GM18517 (cell line): ENCODE measurements around the gene ADAMTS18.
"Not testable (repeated sequence)": the region's sequence is repeated elsewhere in the genome, so short reads cannot be mapped to it uniquely, and the experiment has no call there.

ENCODE experiments used
- ATAC-seq: cut with Tn5 transposase; IDR thresholded peaks from one replicate; pipeline ENCODE4 v1.9.1; 2021; ENCODE audit warnings: mild to moderate bottlenecking, moderate library complexity; ENCODE audit not compliant: unreplicated experiment

Gene ADAMTS18

DNA sequence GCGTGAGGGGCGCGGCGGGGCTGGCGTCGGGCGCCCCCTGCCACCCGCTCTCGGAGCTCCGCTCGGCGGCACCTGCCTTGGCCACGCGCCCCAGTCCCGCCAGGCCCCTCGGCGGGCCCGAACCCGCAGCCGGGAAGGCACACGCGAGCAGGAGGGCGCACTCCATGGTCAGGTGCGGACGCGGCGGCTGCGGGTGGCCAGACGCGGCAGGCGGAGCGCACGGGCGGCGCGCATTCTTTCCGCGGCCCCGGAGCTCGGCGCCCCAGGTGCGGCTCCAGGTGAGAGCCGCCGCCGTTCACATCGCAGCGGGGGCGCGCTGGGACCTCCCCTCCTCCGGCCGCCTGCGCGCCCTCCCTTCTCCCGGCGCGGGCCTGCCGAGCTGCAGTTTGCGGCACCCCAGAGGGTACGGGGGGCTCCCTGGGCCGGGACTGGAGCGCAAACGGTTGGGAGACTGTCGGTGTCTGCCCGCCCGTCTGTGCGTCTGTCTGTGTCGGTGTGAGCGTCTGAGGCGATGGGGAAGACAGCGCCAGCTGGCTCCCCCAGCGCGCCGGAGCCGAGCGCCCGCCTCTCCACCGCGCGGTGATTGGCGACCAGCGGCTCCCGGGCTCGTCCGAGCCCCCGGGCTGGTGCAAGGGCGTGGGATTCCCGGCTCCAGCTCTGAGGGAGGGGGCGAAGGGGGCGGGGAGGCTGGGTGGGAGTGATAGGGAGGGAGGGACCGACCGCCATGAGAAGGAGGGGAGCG, at the start of gene ADAMTS18:
Gene ADAMTS18 (minus strand): TSS at position 505 of the 742 bp plus-strand sequence. CDS start 339 bp downstream, at position 166.
- no peak for ATAC-seq

DNA sequence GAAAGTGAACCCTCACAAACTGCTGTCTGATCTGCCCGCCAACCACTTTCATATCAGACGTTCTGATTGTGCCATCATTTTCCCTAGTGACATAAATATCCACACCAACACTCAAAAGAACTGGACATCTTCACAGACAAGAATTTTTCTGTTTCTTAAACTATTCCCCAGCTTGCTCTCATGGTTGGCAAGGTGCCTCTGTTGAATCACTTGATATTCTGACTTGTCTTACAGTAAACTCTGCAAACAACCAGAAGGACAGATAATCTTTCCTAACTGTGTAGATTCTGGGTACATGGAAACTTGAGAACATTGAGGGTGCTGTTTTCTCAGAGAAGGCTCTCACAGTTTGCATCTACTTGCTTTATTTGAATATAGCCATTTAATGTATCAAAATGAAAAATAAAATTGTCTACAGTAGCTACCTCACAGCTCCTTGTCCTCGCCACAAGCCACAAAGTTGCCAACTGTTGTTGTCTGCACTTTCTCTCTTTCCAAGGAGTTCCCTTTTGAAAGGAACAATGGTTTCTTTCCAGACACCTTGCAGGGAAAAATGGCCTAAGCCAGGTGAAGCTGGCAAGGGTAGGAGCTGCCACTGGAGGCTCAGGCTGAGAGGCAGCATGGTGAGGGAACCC, 46.0 kb upstream of the ADAMTS18 start:
- ATAC-seq = no peak

GRCh38 chr16:77472262-77472661, 37.4 kb upstream of the ADAMTS18 start:
- ATAC-seq = no peak

GRCh38 chr16:77470851-77471250, 36.0 kb upstream of the ADAMTS18 start:
- no peak for ATAC-seq

DNA sequence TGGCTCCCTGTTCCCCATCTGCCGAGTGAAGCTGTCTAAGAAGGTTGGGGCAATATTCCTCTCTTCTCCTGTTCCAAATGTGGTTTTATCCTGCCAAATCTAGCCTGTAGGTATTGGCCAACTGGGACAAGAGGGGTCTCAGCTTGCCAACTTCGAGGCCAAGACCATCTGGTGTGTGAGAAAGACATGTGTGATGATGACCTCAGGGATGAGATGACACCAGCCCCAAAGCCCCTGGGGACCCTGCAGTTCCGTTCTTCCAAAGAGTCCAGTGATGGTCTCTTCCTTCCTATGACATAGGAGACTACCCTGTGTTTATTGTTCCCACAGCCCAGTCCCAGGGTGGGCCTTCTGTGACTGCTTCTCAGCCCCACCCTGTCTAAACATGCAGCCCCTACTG, 34.8 kb upstream of the ADAMTS18 start:
- ATAC-seq = no peak

DNA sequence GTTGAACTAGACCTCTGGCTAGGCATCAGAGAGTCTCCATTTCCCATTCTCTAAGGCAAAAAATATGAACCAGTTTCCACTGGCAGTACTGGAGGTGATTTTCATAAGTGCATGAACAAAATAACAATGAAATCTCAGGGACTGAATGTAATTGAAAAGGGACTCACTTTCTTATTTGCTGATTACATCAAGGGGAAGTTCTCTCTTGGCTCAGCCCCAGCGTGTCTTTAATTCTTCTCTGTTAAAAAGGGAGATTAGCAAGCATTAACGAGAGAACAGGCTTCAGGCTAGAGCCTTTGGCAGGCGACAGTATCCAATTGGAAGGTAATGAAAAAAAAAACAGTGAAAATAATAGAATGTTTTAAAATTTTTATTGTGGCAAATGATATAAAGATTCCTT, 34.0 kb upstream of the ADAMTS18 start:
- no peak for ATAC-seq

DNA sequence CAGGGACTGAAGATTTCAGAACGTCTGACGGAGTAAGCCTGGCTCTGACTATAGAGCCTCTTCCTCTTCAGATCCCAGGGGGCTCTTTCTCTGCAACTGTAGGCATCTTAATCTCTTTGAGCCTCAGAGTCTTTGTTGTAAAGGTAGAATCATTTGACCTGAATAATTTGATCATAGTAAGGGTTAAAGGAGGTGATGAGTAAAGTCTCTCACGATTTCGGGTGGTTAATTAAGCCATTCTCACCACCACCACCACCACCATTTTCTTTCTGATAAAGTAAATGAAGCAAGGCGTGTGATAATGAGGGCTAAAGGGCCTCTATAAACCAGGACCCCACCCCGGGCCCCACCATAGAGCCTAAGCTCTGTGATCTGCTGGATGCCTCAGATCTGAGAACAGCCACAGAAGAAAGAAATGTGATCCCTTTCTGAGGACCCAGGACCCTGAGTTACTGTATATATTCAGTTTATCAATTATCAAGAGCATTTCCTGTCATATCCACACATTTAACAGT, 33.0 kb upstream of the ADAMTS18 start:
- no peak for ATAC-seq

- ATAC-seq = not testable (repeated sequence)
Measured at GRCh38 chr16:77463659-77464058, 28.8 kb upstream of the ADAMTS18 start.

- ATAC-seq = no peak
Measured at GRCh38 chr16:77462894-77463293, 28.1 kb upstream of the ADAMTS18 start.

DNA sequence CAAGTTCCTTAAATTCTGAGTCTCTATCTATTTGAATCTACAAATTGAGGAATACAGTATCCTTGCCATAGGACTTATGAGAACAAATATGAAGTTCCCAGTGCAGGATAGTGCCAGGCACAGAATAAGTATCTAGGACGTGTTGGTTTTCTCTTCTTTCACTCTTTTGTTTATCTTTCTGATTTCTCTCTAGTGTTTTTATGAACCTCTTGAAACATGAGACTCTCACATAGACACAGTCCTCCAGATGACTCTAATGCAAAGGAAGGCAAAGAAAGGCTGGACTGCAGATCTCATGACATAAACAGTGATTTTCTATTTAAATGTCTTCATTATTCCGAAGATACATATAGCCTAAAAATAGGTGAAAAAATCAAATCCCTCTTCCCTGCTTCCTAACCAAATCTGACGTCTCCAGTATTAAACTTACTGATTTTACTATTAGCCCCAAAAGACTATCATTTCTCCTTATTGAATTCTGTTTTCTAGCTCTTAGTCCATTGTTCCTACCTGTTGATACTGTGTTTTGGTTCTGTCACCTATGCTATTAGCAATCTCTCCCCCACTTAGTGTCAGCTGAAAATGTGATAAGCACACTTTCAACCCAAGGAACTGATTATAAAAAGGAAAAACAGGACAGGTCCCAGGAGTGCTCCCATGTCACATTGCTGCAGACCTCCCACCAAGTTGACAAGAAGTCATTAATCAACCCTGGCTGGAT, 24.9 kb upstream of the ADAMTS18 start:
- ATAC-seq = no peak

- no peak for ATAC-seq
Measured at GRCh38 chr16:77457046-77457445, 22.2 kb upstream of the ADAMTS18 start.

GRCh38 chr16:77452243-77452642, 17.4 kb upstream of the ADAMTS18 start:
- no peak for ATAC-seq

DNA sequence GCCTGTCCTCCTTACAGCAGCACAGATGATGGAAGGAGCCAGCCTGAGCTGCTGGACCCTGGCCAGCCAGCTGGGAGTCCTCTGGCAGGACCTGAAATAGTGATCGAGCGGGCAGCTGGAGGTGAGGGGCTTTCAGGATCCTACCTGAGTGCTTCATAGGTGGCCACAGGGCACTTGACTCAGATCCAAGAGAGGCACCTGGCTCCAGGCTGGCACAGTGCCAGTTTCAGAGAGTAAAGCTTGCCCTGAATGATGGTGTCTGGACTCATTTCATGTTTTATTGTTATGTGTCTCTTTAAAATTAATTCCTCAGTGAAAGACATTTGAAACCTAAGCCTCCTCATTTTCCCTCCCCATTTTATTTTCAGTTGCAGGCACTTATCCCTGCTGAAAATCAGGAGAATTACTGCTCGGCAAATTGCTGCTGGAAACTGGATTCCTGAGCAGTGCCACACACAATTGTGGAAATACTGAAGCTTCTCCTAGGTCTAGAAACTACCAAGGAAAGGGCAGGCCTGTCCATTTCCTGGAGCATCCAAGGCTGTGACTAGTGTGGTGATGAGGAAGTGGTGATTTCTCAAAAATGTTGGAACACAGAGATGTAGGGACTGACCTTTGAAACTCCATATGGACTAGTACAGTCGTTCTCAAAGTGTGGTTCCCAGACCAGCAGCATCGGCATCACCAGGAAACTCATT, 16.1 kb upstream of the ADAMTS18 start:
- ATAC-seq = no peak

DNA sequence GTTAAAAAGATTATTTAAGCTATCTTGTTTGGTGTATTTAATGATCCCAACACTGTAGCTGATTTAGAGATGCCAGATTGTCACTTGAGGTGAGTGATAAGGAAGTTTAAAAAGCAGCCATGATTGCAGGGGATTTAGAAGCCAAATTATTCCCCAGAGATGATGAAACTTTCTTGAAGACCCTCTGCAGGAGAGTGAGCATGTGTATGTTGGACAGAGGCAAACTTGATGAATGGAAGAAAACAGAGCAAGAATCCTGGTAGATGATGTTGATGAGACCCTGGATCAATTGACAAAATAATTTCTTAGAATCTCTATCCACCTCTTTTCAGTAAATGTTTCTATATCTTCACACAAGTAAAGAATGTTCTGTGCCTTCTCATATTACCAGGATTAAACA, 14.4 kb upstream of the ADAMTS18 start:
- ATAC-seq = no peak

DNA sequence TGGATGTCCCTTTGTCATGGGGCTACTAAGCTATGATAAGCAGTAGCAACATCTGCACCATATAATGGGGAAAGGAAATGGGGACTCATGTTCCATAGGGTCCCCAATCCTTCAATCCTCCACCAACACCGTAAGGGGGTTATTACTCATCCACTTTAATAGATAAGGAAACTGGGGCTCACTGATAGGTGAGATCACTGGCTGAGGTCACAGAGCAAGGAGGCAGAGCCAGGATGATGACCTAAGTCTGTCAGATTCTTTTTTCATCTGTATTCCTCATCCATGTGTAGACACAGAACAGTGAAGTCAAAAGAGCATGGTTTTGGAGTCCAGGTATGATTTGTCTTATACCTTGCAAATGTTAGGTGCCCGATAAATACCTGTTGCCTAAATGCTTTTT, 10.5 kb upstream of the ADAMTS18 start:
- no peak for ATAC-seq

- no peak for ATAC-seq
Measured at GRCh38 chr16:77444147-77444460, 9.3 kb upstream of the ADAMTS18 start.

- ATAC-seq = no peak
Measured at GRCh38 chr16:77443357-77444146, 8.7 kb upstream of the ADAMTS18 start.

DNA sequence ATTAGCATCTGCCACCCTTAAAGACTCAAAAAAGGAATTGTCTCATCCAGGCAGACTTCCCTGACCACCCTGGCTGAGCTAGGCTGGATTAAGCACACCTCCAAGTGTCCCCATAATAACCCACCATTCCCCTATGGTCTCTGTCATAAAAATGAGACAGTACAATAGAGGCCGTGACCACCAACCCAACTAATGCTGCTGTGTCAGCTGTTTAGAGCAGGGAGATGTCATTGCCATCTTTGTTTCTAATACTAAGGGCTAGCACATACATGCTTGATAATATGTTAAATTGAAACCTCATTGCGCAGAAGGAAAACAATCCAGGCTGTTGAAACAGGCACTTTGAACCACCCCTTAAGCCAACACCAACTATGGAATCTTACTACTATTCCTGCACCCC, 7.2 kb upstream of the ADAMTS18 start:
- ATAC-seq = no peak

- ATAC-seq = no peak
Measured at GRCh38 chr16:77439106-77439505, 4.3 kb upstream of the ADAMTS18 start.

DNA sequence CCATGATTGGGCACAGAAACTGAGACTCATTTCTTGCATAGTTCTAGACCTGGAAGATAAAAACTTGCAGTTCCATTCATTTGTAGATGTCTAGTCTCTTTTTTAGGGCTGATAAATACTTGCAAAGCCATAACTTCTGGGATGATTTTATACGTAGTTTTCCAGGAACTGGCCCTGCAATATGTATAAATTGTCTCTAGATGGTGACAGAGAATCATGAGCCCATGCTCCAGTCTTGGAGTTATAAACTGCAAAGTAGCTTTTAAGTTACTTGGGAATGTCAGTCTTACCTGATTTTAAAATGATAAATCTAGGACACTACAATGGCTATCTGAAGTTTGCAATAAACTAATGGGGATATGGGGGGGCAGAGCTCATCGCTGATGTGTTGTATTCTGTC, 3.0 kb upstream of the ADAMTS18 start:
- no peak for ATAC-seq
